WTC11 (cell line): ENCODE measurements around the gene IL36G. TPM values are rescaled to one million over a fixed set of nuclear protein-coding genes. Genes with fewer than 3 reads are reported as not detected.

Source experiments
- ATAC-seq: fragments of 200-7000 bp; cut with Tn5 transposase; 2 replicates; pipeline ENCODE4 v1.10.0; 2021; ENCODE audit warnings: mild to moderate bottlenecking, moderate library complexity
- CTCF ChIA-PET: fragments of 300-600 bp; sonication (Branson Sonifier 250); formaldehyde crosslinking; loops from one replicate; lab custom pipeline; 2021; ENCODE audit warnings: antibody characterized with exemption; lab: Charles Lee
- POLR2A ChIA-PET: fragments of 350-600 bp; sonication (Branson Sonifier 250); formaldehyde crosslinking; loops from one replicate; lab custom pipeline; 2021; ENCODE audit warnings: antibody characterized with exemption; lab: Charles Lee
- DNase-seq: peaks from one replicate; pipeline ENCODE4 v3.0.0; 2021; ENCODE audit warnings: low spot score
- H3K27ac Mint-ChIP-seq: 2 replicates; pipeline ENCODE4 v1.8.0; 2021; ENCODE audit warnings: mixed read lengths
- H3K27me3 Mint-ChIP-seq: 2 replicates; pipeline ENCODE4 v1.8.0; 2021; ENCODE audit warnings: low read depth, mild to moderate bottlenecking, moderate library complexity, mixed read lengths
- H3K36me3 Mint-ChIP-seq: 2 replicates; pipeline ENCODE4 v1.8.0; 2021; ENCODE audit warnings: mixed read lengths
- H3K4me1 Mint-ChIP-seq: 2 replicates; pipeline ENCODE4 v1.8.0; 2022; ENCODE audit warnings: mixed read lengths
- H3K4me3 Mint-ChIP-seq: 2 replicates; pipeline ENCODE4 v1.8.0; 2021; ENCODE audit warnings: mild to moderate bottlenecking, moderate library complexity, mixed read lengths
- H3K9me3 Mint-ChIP-seq: 2 replicates; pipeline ENCODE4 v1.8.0; 2021; ENCODE audit warnings: mixed read lengths
- CBFB ChIP-seq: sonication (generic); formaldehyde crosslinking; IDR thresholded peaks from 2 replicates; pipeline ENCODE4 v1.8.1; 2022; ENCODE audit warnings: mild to moderate bottlenecking, low read depth, missing genetic modification reagents
- ELF4 ChIP-seq: sonication (generic); formaldehyde crosslinking; IDR thresholded peaks from 2 replicates; pipeline ENCODE4 v1.8.1; 2022; ENCODE audit warnings: low read depth, mild to moderate bottlenecking, moderate library complexity, missing genetic modification reagents
- ERG ChIP-seq: fragments of 250-450 bp; sonication (Bioruptor Pico); IDR thresholded peaks from 2 replicates; pipeline ENCODE4 v1.8.0; 2021; ENCODE audit warnings: mild to moderate bottlenecking
- MAX ChIP-seq: sonication (generic); formaldehyde crosslinking; IDR thresholded peaks from 2 replicates; pipeline ENCODE4 v1.8.0; 2022; ENCODE audit warnings: mild to moderate bottlenecking, missing genetic modification reagents
- NFE2L1 ChIP-seq: sonication (generic); formaldehyde crosslinking; IDR thresholded peaks from 2 replicates; pipeline ENCODE4 v1.8.1; 2023; ENCODE audit warnings: missing genetic modification reagents
- OVOL2 ChIP-seq: fragments of 250-450 bp; sonication (Bioruptor Pico); IDR thresholded peaks from 2 replicates; pipeline ENCODE4 v1.9.0; 2021; ENCODE audit warnings: mild to moderate bottlenecking, borderline replicate concordance
- PRDM15 ChIP-seq: sonication (generic); formaldehyde crosslinking; IDR thresholded peaks from 2 replicates; pipeline ENCODE4 v1.8.0; 2022; ENCODE audit warnings: missing genetic modification reagents
- TEAD4 ChIP-seq: sonication (generic); formaldehyde crosslinking; IDR thresholded peaks from 2 replicates; pipeline ENCODE4 v1.8.0; 2022; ENCODE audit warnings: mild to moderate bottlenecking, missing genetic modification reagents
- USF2 ChIP-seq: sonication (generic); formaldehyde crosslinking; IDR thresholded peaks from 2 replicates; pipeline ENCODE4 v1.8.1; 2023; ENCODE audit warnings: mild to moderate bottlenecking, missing genetic modification reagents, moderate library complexity
- ZBTB43 ChIP-seq: sonication (generic); formaldehyde crosslinking; IDR thresholded peaks from 2 replicates; pipeline ENCODE4 v1.8.1; 2023; ENCODE audit warnings: mild to moderate bottlenecking, missing genetic modification reagents
- ZNF263 ChIP-seq: sonication (generic); formaldehyde crosslinking; IDR thresholded peaks from 2 replicates; pipeline ENCODE4 v1.8.1; 2022; ENCODE audit warnings: low read depth, mild to moderate bottlenecking, moderate library complexity, missing genetic modification reagents
- ZNF281 ChIP-seq: sonication (generic); formaldehyde crosslinking; IDR thresholded peaks from 2 replicates; pipeline ENCODE4 v1.8.0; 2023; ENCODE audit warnings: mild to moderate bottlenecking, missing genetic modification reagents
- ZNF317 ChIP-seq: sonication (generic); formaldehyde crosslinking; IDR thresholded peaks from 2 replicates; pipeline ENCODE4 v1.8.1; 2023; ENCODE audit warnings: low read depth, mild to moderate bottlenecking, moderate library complexity, missing genetic modification reagents, borderline replicate concordance
- ZNF425 ChIP-seq: fragments of 250-450 bp; sonication (Bioruptor Pico); conservative IDR thresholded peaks from 2 replicates; pipeline ENCODE4 v1.9.0; 2021; ENCODE audit warnings: mild to moderate bottlenecking
- ZNF532 ChIP-seq: fragments of 250-450 bp; sonication (Bioruptor Pico); IDR thresholded peaks from 2 replicates; pipeline ENCODE4 v1.9.0; 2021; ENCODE audit warnings: mild to moderate bottlenecking, borderline replicate concordance
- total RNA-seq: library from RNA; stranded (reverse); gene quantifications from 3 replicates; pipeline ENCODE4 v1.2.3, GENCODE V29; 2021

Gene IL36G
- total RNA-seq, 1 experiment from 2014 or later, result not detected

GRCh38 chr2:113000436-113000835, 22.6 kb downstream of the IL36G start:
- DNase-seq, result no peak
- peaks cover 61% of the 10 kb centered on the region for H3K9me3 Mint-ChIP-seq
- H3K27ac Mint-ChIP-seq, result no peak overlapping the region
- CTCF ChIA-PET, result no interaction called here
- ATAC-seq, result no peak
- no peak for TF ChIP-seq ERG (CRISPR knock-in tag)
- TF ChIP-seq MAX (CRISPR knock-in tag), result no peak
- TF ChIP-seq OVOL2 (CRISPR knock-in tag), result no peak
- peak; percentile 89 for TF ChIP-seq ZNF317 (CRISPR knock-in tag)
- TF ChIP-seq, all 79 proteins: peak for 1
- Mint-ChIP-seq H3K36me3 (peaks cover 20% of the 10 kb centered on the region), H3K4me3 (no peak overlapping the region), H3K27me3 (peaks cover 41% of the 10 kb centered on the region), H3K4me1 (no peaks in the 10 kb centered on the region)
- POLR2A ChIA-PET, result no interaction called here

GRCh38 chr2:113002677-113003076, 24.9 kb downstream of the IL36G start:
- H3K4me1 Mint-ChIP-seq, result no peaks in the 10 kb centered on the region
- no peak for DNase-seq
- CTCF ChIA-PET, result interaction anchor here (1.0 kb wide), 1 partner anchor 61 kb away, joined by 3 read pairs; no protein-coding TSS in a partner anchor
- TF ChIP-seq ZNF281 (CRISPR knock-in tag), result no peak
- TF ChIP-seq NFE2L1 (CRISPR knock-in tag), result no peak
- no peak for TF ChIP-seq ZNF425 (CRISPR knock-in tag)
- no peak for TF ChIP-seq USF2 (CRISPR knock-in tag)
- no peak for TF ChIP-seq ELF4 (CRISPR knock-in tag)
- TF ChIP-seq ZBTB43 (CRISPR knock-in tag), result no peak
- TF ChIP-seq TEAD4 (CRISPR knock-in tag), result no peak
- no peak for TF ChIP-seq CBFB
- TF ChIP-seq PRDM15 (CRISPR knock-in tag), result no peak
- no peak for TF ChIP-seq ERG (CRISPR knock-in tag)
- no peak for TF ChIP-seq ZNF263 (CRISPR knock-in tag)
- no peak for TF ChIP-seq ZNF532

More at GRCh38 chr2:113002677-113003076, 24.9 kb downstream of the IL36G start:
- POLR2A ChIA-PET, result no interaction called here
- H3K36me3 Mint-ChIP-seq, result peaks cover 20% of the 10 kb centered on the region
- H3K27ac Mint-ChIP-seq, result no peak overlapping the region
- H3K27me3 Mint-ChIP-seq, result peaks cover 40% of the 10 kb centered on the region
- ATAC-seq, result no peak
- H3K9me3 Mint-ChIP-seq, result peaks cover 65% of the 10 kb centered on the region
- no peak overlapping the region for H3K4me3 Mint-ChIP-seq
